K562 (cell line): ENCODE results near the gene STRN3. TPM values are rescaled to one million over a fixed set of nuclear protein-coding genes. Genes with fewer than 3 reads are reported as not detected.

Experiments used
- ATAC-seq: fragments of 200-7000 bp; cut with Tn5 transposase; 3 replicates; pipeline ENCODE4 v1.9.1; 2020; ENCODE audit warnings: moderate library complexity
- BruUV-seq: library from RNA; stranded (reverse); fragments of 400-500 nt; replicated peaks from 2 replicates; lab custom pipeline; 2021; lab: Mats Ljungman, UMichigan
- CTCF ChIA-PET: fragments of 300-600 bp; formaldehyde crosslinking; extraction: SDS; loops from one replicate; lab custom pipeline; 2021; ENCODE audit warnings: low intra/inter-chr PET ratio; lab: Yijun Ruan, JAX
- POLR2A ChIA-PET: fragments of 300-600, 350-650 bp; sonication (Branson Sonifier 250); formaldehyde crosslinking; extraction: SDS; loops from one replicate; lab custom pipeline; 2021; ENCODE audit warnings: antibody characterized with exemption, inconsistent platforms; lab: Yijun Ruan, JAX
- DNase-seq, 4 experiments: peaks; one replicate each; pipeline versions ENCODE4 v3.0.0 to v3.0.0-alpha.2; 2011 to 2018; ENCODE audit warnings: low spot score in 3 of 4, mixed read lengths in 3 of 4; ENCODE audit errors: extremely low read depth in 1 of 4
- FAIRE-seq: peaks from 2 replicates; lab custom pipeline; 2011; peaks lifted over from hg19 to GRCh38; lab: Jason Lieb, UNC
- H2AFZ ChIP-seq: 2 replicates; pipeline ENCODE4 v1.6.0; 2011; ENCODE audit warnings: low read depth, low read length, control low read depth, inconsistent platforms
- H3K27ac ChIP-seq: fragments of 200-600 bp; 3 replicates; pipeline ENCODE4 v1.8.0; 2011; ENCODE audit warnings: low read depth, mild to moderate bottlenecking, control low read depth, inconsistent platforms, low read length, moderate library complexity, mixed read lengths; ENCODE audit errors: extremely low read depth
- H3K27me3 ChIP-seq, 2 experiments: fragments of 300-600 bp in 1 of 2; 2 replicates in 1 of 2; 3 replicates in 1 of 2; pipeline versions ENCODE4 v1.6.0 to v1.8.0; 2011; ENCODE audit warnings: inconsistent platforms in 2 of 2, low read length in 2 of 2, mild to moderate bottlenecking in 1 of 2, mixed read lengths in 1 of 2, moderate library complexity in 1 of 2; ENCODE audit not compliant: control insufficient read depth in 2 of 2, insufficient read depth in 2 of 2
- H3K36me3 ChIP-seq: fragments of 300-600 bp; 3 replicates; pipeline ENCODE4 v1.8.0; 2011; ENCODE audit warnings: mild to moderate bottlenecking, low read length, inconsistent platforms; ENCODE audit not compliant: control insufficient read depth, insufficient read depth
- H3K4me1 ChIP-seq, 2 experiments: fragments of 200-600 bp in 1 of 2; replicated peaks in 1 of 2; 2 replicates in 1 of 2; 3 replicates in 1 of 2; pipeline versions ENCODE4 v1.5.1 to v1.8.0; 2011; ENCODE audit warnings: inconsistent platforms in 2 of 2, low read length in 2 of 2, mild to moderate bottlenecking in 1 of 2, mixed read lengths in 1 of 2, moderate library complexity in 1 of 2; ENCODE audit not compliant: control insufficient read depth in 2 of 2, insufficient read depth in 2 of 2
- H3K4me2 ChIP-seq: 2 replicates; pipeline ENCODE4 v1.6.1; 2011; ENCODE audit warnings: low read length, control low read depth, inconsistent platforms, mixed read lengths; ENCODE audit not compliant: insufficient read depth
- H3K4me3 ChIP-seq: fragments of 200-600 bp; sonication (generic), shearing (Covaris generic); 2 replicates; pipeline ENCODE4 v1.5.1; 2016; ENCODE audit warnings: control low read depth, inconsistent platforms
- H3K79me2 ChIP-seq: fragments of 200-600 bp; 3 replicates; pipeline ENCODE4 v1.8.0; 2011; ENCODE audit warnings: low read length, inconsistent platforms; ENCODE audit not compliant: control insufficient read depth, insufficient read depth
- H3K9ac ChIP-seq, 2 experiments: 2 replicates each; pipeline versions ENCODE4 v1.6.0 to v1.6.1; 2011; ENCODE audit warnings: low read depth in 2 of 2, low read length in 2 of 2, control low read depth in 1 of 2, inconsistent platforms in 1 of 2, mild to moderate bottlenecking in 1 of 2, mixed read lengths in 1 of 2; ENCODE audit not compliant: insufficient read depth in 1 of 2
- H3K9me1 ChIP-seq: one replicate; pipeline ENCODE4 v1.6.0; 2011; ENCODE audit warnings: inconsistent platforms, mild to moderate bottlenecking, low read length, moderate library complexity; ENCODE audit not compliant: control insufficient read depth, insufficient read depth
- H3K9me3 ChIP-seq: replicated peaks from 2 replicates; pipeline ENCODE4 v1.5.1; 2011; ENCODE audit warnings: low read depth, low read length, inconsistent platforms; ENCODE audit not compliant: control insufficient read depth, insufficient read depth
- H4K20me1 ChIP-seq: replicated peaks from 2 replicates; pipeline ENCODE4 v1.6.1; 2011; ENCODE audit warnings: low read length, inconsistent platforms, mixed read lengths; ENCODE audit not compliant: control insufficient read depth, insufficient read depth
- CBFB ChIP-seq: sonication (generic); formaldehyde crosslinking; IDR thresholded peaks from 2 replicates; pipeline ENCODE4 v1.4.0; 2020; ENCODE audit warnings: mild to moderate bottlenecking, missing genetic modification reagents
- CEBPB ChIP-seq: fragments of 450-650 bp; IDR thresholded peaks from 2 replicates; pipeline ENCODE4 v1.6.1; 2016; ENCODE audit warnings: missing genetic modification characterization, missing compliant biosample characterization
- ELF2 ChIP-seq: fragments of 250-450 bp; sonication (Bioruptor Pico); IDR thresholded peaks from 2 replicates; pipeline ENCODE4 v1.5.0; 2021; ENCODE audit warnings: mild to moderate bottlenecking
- MNT ChIP-seq, 2 experiments: fragments of 450-650 bp; conservative IDR thresholded peaks; 2 replicates each; pipeline ENCODE4 v1.6.1; 2017; ENCODE audit warnings: mild to moderate bottlenecking in 2 of 2, moderate library complexity in 2 of 2
- MYNN ChIP-seq, 2 experiments: sonication (generic); formaldehyde crosslinking in 1 of 2; IDR thresholded peaks; 2 replicates each; pipeline versions ENCODE4 v1.5.0 to v1.6.1; 2016 to 2020; ENCODE audit warnings: antibody characterized with exemption in 1 of 2, missing genetic modification reagents in 1 of 2
- ZBTB9 ChIP-seq: fragments of 450-650 bp; formaldehyde crosslinking; IDR thresholded peaks from 2 replicates; pipeline ENCODE4 v1.4.0; 2020; ENCODE audit warnings: mild to moderate bottlenecking, moderate library complexity
- ZFP36 ChIP-seq: fragments of 150-350 bp; IDR thresholded peaks from 2 replicates; pipeline ENCODE4 v1.6.1; 2018; ENCODE audit warnings: low read length, low read depth; ENCODE audit not compliant: partially characterized antibody
- ZNF121 ChIP-seq: sonication (generic); formaldehyde crosslinking; conservative IDR thresholded peaks from 2 replicates; pipeline ENCODE4 v1.8.0; 2022; ENCODE audit warnings: missing genetic modification reagents
- ZNF699 ChIP-seq: fragments of 250-450 bp; sonication (Bioruptor Pico); IDR thresholded peaks from 2 replicates; pipeline ENCODE4 v1.8.0; 2021; ENCODE audit warnings: mild to moderate bottlenecking, moderate library complexity; ENCODE audit not compliant: insufficient replicate concordance
- WGBS: fragments of 100-300 bp; shearing (Covaris generic); methylation state at CpG from one replicate; pipeline ENCODE4 v1.1.6; 2016; ENCODE audit warnings: low coverage, mixed read lengths; ENCODE audit not compliant: insufficient coverage; ENCODE audit errors: missing lambda C conversion rate; 5-methylcytosine and 5-hydroxymethylcytosine counted together
- in situ Hi-C: fragments of 300-500 bp; cut with MboI; formaldehyde crosslinking; loops from 4 replicates; pipeline ENCODE4 v1.15.0; 2018; ENCODE audit warnings: inconsistent platforms, mixed read lengths
- intact Hi-C: fragments of 100-400 bp; cut with micrococcal nuclease; formaldehyde crosslinking; loops from 2 replicates; pipeline ENCODE4 v1.14.2; 2022
- polyA plus RNA-seq, 8 experiments: library from polyadenylated mRNA; depleted of rRNA in 4 of 8; stranded (reverse) in 5 of 8; unstranded in 3 of 8; fragments of >200 nt; fragmentation: Nextera tagmentation in 2 of 8; fragmentation: Illumina TruSeq in 1 of 8; extraction: Ambion mirVana in 2 of 8; extraction: Trizol in 1 of 8; gene quantifications; 2 replicates each; pipeline versions ENCODE4 v1.2.1 to v1.2.3, GENCODE V29; 2011 to 2014; ENCODE audit warnings: inconsistent platforms in 1 of 8, missing spikeins in 1 of 8
- total RNA-seq, 7 experiments: library from RNA; depleted of rRNA in 6 of 7; stranded (reverse); fragments of >200 nt in 6 of 7; fragmentation: Illumina TruSeq in 2 of 7; extraction: Trizol in 2 of 7; gene quantifications; 2 replicates each; pipeline versions ENCODE4 v1.2.1 to v1.2.3, GENCODE V29; 2011 to 2021; ENCODE audit warnings: low replicate concordance in 1 of 7

STRN3 gene
- total and polyA plus RNA-seq, 9 of the 15 experiments (the other 6 are each of a cell fraction or from before 2014, with no cell fraction given), result 5.9 to 29.1 (median 16.0) TPM

GRCh38 chr14:31010935-31011334, 15.2 kb downstream of the STRN3 start:
- TF ChIP-seq MYNN (IDR thresholded peaks at IDR 0.05), result no peak
- TF ChIP-seq MYNN (CRISPR knock-in tag; IDR thresholded peaks at IDR 0.05), result no peak
- no peak for TF ChIP-seq ELF2
- TF ChIP-seq MNT (conservative IDR thresholded peaks at IDR 0.05), result no peak
- TF ChIP-seq CEBPB (tag), result no peak
- no peak for TF ChIP-seq ZNF121 (CRISPR knock-in tag)
- TF ChIP-seq ZFP36, result no peak
- no peak for TF ChIP-seq ZBTB9
- no peak for TF ChIP-seq ZNF699 (CRISPR knock-in tag)
- TF ChIP-seq CBFB (CRISPR knock-in tag), result no peak

More at GRCh38 chr14:31010935-31011334, 15.2 kb downstream of the STRN3 start:
- no peak overlapping the region for H3K4me3 ChIP-seq
- peaks cover 97% of the 10 kb centered on the region for H3K79me2 ChIP-seq
- no peak for FAIRE-seq
- H3K4me2 ChIP-seq, result no peak overlapping the region
- no peak overlapping the region for H2AFZ ChIP-seq
- WGBS, result 76% methylated on average over 3 of the region's 3 CpGs
- no TSS peak for BruUV-seq
- DNase-seq, result no peak
- no peaks in the 10 kb centered on the region for H3K4me1 ChIP-seq
- H3K36me3 ChIP-seq, result peaks cover 18% of the 10 kb centered on the region; the same call in 2 of the 3 replicates
- H3K27me3 ChIP-seq, result no peaks in the 10 kb centered on the region
- no peak overlapping the region for H3K27ac ChIP-seq
- no peak for ATAC-seq
- in situ Hi-C loops, result no loop called here
- CTCF ChIA-PET, result no interaction called here
- no peaks in the 10 kb centered on the region for H4K20me1 ChIP-seq
- H3K9me3 ChIP-seq, result no peaks in the 10 kb centered on the region
- intact Hi-C loops, result no loop called here
- no peaks in the 10 kb centered on the region for H3K9me1 ChIP-seq
- POLR2A ChIA-PET, result interaction anchor here (0.6 to 1.2 kb wide), 3 partner anchors 8 to 15 kb away, joined by 3 to 4 read pairs (median 3); partner anchors contain the start of gene STRN3
- H3K9ac ChIP-seq, result no peak overlapping the region
